Measurements from ENCODE around the gene ZNF358.
"Not testable (repeated sequence)": the region's sequence is repeated elsewhere in the genome, so short reads cannot be mapped to it uniquely, and the experiment has no call there.

ZNF358 gene

GRCh38 chr19:7534531-7535046, 18.7 kb downstream of the ZNF358 start:
- DNase-seq = peak in 55 of 56 donors; percentile 31 to 82 (median 67)

GRCh38 chr19:7535047-7535997, 19.4 kb downstream of the ZNF358 start, which contains the start of gene PNPLA6:
Gene PNPLA6 (plus strand): TSS chr19:7535717. CDS start chr19:7535789, 72 bp downstream.
- DNase-seq = peak; percentile 74 to 97 (median 90)

GRCh38 chr19:7535998-7536695, 20.2 kb downstream of the ZNF358 start:
- DNase-seq = peak in 1 of 56 donors; percentile 26

GRCh38 chr19:7538990-7539389, 23.1 kb downstream of the ZNF358 start:
- not testable (repeated sequence) for DNase-seq

- DNase-seq = no peak
Observed at GRCh38 chr19:7539827-7540425, 24.0 kb downstream of the ZNF358 start.

- DNase-seq = no peak
Observed at GRCh38 chr19:7540761-7541474, 25.0 kb downstream of the ZNF358 start.

- DNase-seq = no peak
Observed at GRCh38 chr19:7541475-7541824, 25.5 kb downstream of the ZNF358 start.

GRCh38 chr19:7541828-7542443, 26.0 kb downstream of the ZNF358 start:
- no peak for DNase-seq

GRCh38 chr19:7542556-7543348, 26.8 kb downstream of the ZNF358 start:
- DNase-seq = no peak

GRCh38 chr19:7544626-7545025, 28.7 kb downstream of the ZNF358 start:
- DNase-seq = peak in 8 of 56 donors; percentile 2 to 44 (median 14)

GRCh38 chr19:7545300-7545699, 29.4 kb downstream of the ZNF358 start:
- no peak for DNase-seq

GRCh38 chr19:7545904-7546303, 30.0 kb downstream of the ZNF358 start:
- no peak for DNase-seq

GRCh38 chr19:7547159-7547558, 31.3 kb downstream of the ZNF358 start:
- no peak for DNase-seq

- DNase-seq = no peak
Observed at GRCh38 chr19:7549429-7550148, 33.7 kb downstream of the ZNF358 start.

- no peak for DNase-seq
Observed at GRCh38 chr19:7550169-7550770, 34.4 kb downstream of the ZNF358 start.

- peak in 49 of 56 donors; percentile 1 to 83 (median 51) for DNase-seq
Observed at GRCh38 chr19:7550987-7551761, 35.3 kb downstream of the ZNF358 start.

- no peak for DNase-seq
Observed at GRCh38 chr19:7552781-7553180, 36.9 kb downstream of the ZNF358 start.

GRCh38 chr19:7554565-7554964, 38.7 kb downstream of the ZNF358 start:
- no peak for DNase-seq
